ENCODE results near the gene MAD1L1. TPM values are rescaled to one million over a fixed set of nuclear protein-coding genes. Genes with fewer than 3 reads are reported as not detected.

Gene MAD1L1
- total RNA-seq, 1 donor from 2014 or later, result 54.0 TPM

DNA sequence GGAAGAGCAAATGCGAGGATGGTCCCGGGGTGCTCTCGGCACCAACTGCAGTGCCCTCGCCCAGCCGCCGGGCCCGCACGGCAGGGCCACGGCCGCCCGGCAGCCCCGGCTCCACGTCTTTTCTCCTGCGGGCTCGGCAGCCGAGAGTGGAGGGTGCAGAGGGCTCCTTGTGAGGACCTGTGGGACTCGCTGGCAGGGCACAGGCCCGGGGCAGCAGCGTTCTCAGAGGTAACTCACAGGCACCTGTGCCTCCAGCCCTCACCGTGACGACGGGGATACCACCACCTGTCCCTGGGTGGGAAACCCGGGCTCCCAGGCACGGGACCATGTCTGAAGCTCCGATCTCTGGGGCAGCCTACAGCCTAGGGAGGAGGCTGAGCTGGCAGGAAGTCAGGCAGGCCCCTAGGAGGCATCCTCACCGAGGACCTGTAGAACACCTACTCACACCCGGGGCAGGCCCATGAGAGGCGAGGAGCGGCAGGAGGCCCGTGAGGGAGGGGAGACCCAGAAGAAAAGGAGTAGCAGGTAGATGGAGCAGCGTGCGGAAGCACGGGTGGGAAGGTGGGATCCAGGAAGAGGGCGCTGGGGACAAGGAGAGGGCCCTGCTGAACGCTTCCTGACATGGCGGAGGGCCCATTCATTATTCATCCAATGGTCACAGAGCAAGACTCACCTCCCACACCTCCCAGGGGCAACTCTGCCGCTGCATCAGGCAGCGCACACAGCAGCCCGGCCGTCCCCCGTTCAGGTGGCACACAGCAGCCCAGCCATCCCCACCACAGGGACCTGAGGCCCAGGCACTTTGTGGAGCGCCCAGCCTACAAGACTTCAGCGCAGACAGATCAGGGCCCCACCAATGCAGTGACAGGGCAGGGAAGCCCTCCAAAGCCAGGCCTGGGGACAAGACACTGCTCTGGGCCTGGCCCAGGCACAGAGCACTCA is 244.9 kb downstream of the MAD1L1 start:
- peaks cover 9% of the 10 kb centered on the region for H3K36me3 Mint-ChIP-seq (ENCODE audit: low read depth)
- intact Hi-C loops (cut with micrococcal nuclease), result no loop called here
- peak; percentile 62 for DNase-seq

GRCh38 chr7:1987084-1987535 is 245.6 kb downstream of the MAD1L1 start:
- intact Hi-C loops (cut with micrococcal nuclease), result no loop called here
- H3K4me3 Mint-ChIP-seq, result peak overlapping the region; percentile 73
- peak; percentile 60 for DNase-seq
- H3K9me3 Mint-ChIP-seq, result no peaks in the 10 kb centered on the region
- H3K27ac Mint-ChIP-seq, result peak overlapping the region; percentile 69
- H3K27me3 Mint-ChIP-seq, result no peaks in the 10 kb centered on the region
- peaks cover 9% of the 10 kb centered on the region for H3K36me3 Mint-ChIP-seq (ENCODE audit: low read depth)
- peaks cover 24% of the 10 kb centered on the region for H3K4me1 Mint-ChIP-seq

More for the DNA sequence above, 244.9 kb downstream of the MAD1L1 start:
- no peaks in the 10 kb centered on the region for H3K9me3 Mint-ChIP-seq
- H3K4me1 Mint-ChIP-seq, result peaks cover 24% of the 10 kb centered on the region
- H3K4me3 Mint-ChIP-seq, result no peak overlapping the region
- no peaks in the 10 kb centered on the region for H3K27me3 Mint-ChIP-seq
- H3K27ac Mint-ChIP-seq, result peak overlapping the region; percentile 58

GRCh38 chr7:1986366-1987083 is 246.2 kb downstream of the MAD1L1 start:
- Mint-ChIP-seq H3K4me3 (peak overlapping the region; percentile 73), H3K27me3 (no peaks in the 10 kb centered on the region), H3K4me1 (peaks cover 24% of the 10 kb centered on the region), H3K27ac (peak overlapping the region; percentile 69), H3K36me3 (ENCODE audit: low read depth) (peaks cover 9% of the 10 kb centered on the region), H3K9me3 (no peaks in the 10 kb centered on the region)
- intact Hi-C loops (cut with micrococcal nuclease), result no loop called here
- DNase-seq, result peak; percentile 84

DNA sequence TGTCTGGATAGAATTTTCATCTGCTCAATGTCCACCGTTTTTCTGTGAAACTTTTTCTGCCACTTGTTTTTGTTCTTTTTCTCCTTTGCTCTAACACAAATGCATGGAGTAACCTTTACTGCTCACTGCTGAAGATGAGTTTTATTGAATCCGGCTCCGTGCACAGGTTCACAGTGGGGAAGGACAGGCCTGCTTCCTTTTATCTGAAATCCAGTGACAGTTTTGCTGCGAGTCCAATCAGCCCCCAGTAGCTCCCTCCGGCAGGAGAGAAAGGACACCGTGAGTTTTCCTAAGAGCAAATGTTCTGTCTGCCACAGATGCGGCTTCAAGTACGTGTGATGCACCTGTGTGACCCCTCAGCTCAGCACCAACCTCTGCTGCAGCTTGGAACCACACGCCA is 246.8 kb downstream of the MAD1L1 start:
- Mint-ChIP-seq H3K27ac (no peak overlapping the region), H3K4me3 (no peak overlapping the region), H3K27me3 (no peaks in the 10 kb centered on the region), H3K9me3 (no peaks in the 10 kb centered on the region), H3K4me1 (peaks cover 24% of the 10 kb centered on the region), H3K36me3 (ENCODE audit: low read depth) (peaks cover 9% of the 10 kb centered on the region)
- intact Hi-C loops (cut with micrococcal nuclease), result no loop called here
- DNase-seq, result no peak

GRCh38 chr7:1985042-1985441 is 247.7 kb downstream of the MAD1L1 start:
- H3K4me1 Mint-ChIP-seq, result peaks cover 24% of the 10 kb centered on the region
- intact Hi-C loops (cut with micrococcal nuclease), result no loop called here
- H3K27ac Mint-ChIP-seq, result no peak overlapping the region
- no peak for DNase-seq
- no peak overlapping the region for H3K4me3 Mint-ChIP-seq
- H3K36me3 Mint-ChIP-seq (ENCODE audit: low read depth), result peaks cover 9% of the 10 kb centered on the region
- H3K27me3 Mint-ChIP-seq, result no peaks in the 10 kb centered on the region
- no peaks in the 10 kb centered on the region for H3K9me3 Mint-ChIP-seq

GRCh38 chr7:1981878-1982230 is 250.9 kb downstream of the MAD1L1 start:
- Mint-ChIP-seq H3K36me3 (ENCODE audit: low read depth) (peaks cover 13% of the 10 kb centered on the region), H3K9me3 (no peaks in the 10 kb centered on the region), H3K27me3 (no peaks in the 10 kb centered on the region), H3K4me1 (peaks cover 16% of the 10 kb centered on the region), H3K27ac (no peak overlapping the region), H3K4me3 (no peak overlapping the region)
- intact Hi-C loops (cut with micrococcal nuclease), result no loop called here
- DNase-seq, result no peak

- Mint-ChIP-seq H3K36me3 (ENCODE audit: low read depth) (peaks cover 11% of the 10 kb centered on the region), H3K4me3 (no peak overlapping the region), H3K9me3 (no peaks in the 10 kb centered on the region), H3K27ac (no peak overlapping the region), H3K27me3 (no peaks in the 10 kb centered on the region), H3K4me1 (peaks cover 11% of the 10 kb centered on the region)
- no peak for DNase-seq
- intact Hi-C loops (cut with micrococcal nuclease), result no loop called here
These were observed 251.4 kb downstream of the MAD1L1 start for GRCh38 chr7:1981201-1981877.

DNA sequence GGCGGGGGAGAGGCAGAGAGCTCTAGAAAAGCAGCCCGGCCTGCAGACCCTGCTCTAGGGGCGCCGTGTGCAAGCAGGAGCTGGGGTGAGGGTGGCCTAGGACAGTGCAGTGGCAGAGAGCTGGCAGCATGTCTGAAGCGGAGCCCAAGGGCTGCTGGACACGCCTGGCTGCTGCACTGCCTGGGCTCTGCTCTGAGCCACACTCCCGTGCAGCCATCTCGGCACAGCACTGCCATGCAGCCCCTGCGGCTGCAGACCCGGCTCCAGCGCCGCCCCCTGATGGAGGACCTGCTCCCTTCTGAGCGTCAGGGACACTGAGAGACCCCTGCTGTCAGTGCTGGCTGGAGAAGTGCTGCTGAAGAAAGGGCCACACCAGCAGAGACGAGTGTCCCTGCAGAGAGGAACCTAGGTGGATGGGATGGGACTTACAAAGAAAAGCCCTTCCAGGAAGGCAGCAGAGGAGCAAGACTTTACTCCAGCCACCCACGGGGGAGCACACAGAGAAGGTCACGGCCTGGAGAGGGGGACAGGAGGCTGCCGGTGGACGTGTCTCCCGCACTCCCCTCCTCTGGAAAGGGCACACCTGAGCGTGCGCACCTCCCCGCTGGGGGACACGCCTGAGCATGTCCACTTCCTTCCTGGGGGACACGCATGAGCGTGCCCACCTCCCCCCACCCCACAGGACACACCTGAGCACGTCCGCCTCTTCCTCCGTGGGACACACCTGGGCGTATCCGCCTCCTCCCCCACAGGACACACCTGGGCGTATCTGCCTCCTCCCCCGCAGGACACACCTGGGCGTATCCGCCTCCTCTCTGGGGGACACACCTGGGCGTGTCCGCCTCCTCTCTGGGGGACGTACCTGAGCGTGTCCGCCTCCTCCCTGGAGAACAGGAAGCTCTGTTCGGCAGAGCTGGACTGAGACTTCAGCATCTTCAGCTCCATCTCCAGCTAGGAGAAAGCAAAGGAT is 252.9 kb downstream of the MAD1L1 start:
- no peak for DNase-seq
- Mint-ChIP-seq H3K27me3 (no peaks in the 10 kb centered on the region), H3K36me3 (ENCODE audit: low read depth) (peaks cover 5% of the 10 kb centered on the region), H3K9me3 (no peaks in the 10 kb centered on the region), H3K4me1 (peaks cover 3% of the 10 kb centered on the region), H3K27ac (no peak overlapping the region), H3K4me3 (no peak overlapping the region)
- intact Hi-C loops (cut with micrococcal nuclease), result no loop called here

- DNase-seq, result no peak
- Mint-ChIP-seq H3K4me1 (peaks cover 2% of the 10 kb centered on the region), H3K4me3 (no peak overlapping the region), H3K27ac (no peak overlapping the region), H3K27me3 (no peaks in the 10 kb centered on the region), H3K36me3 (ENCODE audit: low read depth) (peaks cover 5% of the 10 kb centered on the region), H3K9me3 (no peaks in the 10 kb centered on the region)
- intact Hi-C loops (cut with micrococcal nuclease), result no loop called here
These were observed 253.8 kb downstream of the MAD1L1 start for GRCh38 chr7:1978656-1979590.

DNA sequence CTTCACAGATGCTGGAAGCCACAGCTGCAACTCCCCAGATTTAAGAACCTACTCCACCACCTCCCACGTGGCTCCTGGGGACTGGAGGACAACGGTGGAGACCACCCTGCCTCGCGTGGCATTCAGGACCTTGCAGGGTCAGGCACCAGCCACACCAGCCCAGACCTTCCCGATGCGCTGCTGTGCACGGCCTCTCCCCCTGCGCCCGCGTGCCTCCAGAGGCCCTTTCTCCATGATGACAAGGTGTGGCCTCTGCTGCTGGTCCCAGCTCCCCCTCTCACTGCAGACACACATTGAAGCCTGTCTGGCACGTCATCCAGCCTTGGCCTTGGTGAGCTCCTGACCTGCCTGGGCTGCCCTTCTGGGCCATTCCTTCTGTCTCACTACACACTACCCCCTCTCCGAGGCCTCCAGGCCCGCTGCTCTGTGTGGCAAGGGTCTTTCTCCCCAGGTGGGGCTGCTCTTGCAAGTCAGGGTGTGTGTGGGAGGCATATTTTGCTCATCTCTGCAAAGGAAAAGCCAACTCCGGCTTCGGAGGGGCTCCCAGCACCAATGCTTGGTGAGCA is 254.8 kb downstream of the MAD1L1 start:
- Mint-ChIP-seq H3K27ac (no peak overlapping the region), H3K9me3 (no peaks in the 10 kb centered on the region), H3K27me3 (no peaks in the 10 kb centered on the region), H3K4me1 (peaks cover 2% of the 10 kb centered on the region), H3K4me3 (no peak overlapping the region), H3K36me3 (ENCODE audit: low read depth) (peaks cover 5% of the 10 kb centered on the region)
- intact Hi-C loops (cut with micrococcal nuclease), result no loop called here
- no peak for DNase-seq

- H3K27ac Mint-ChIP-seq, result no peak overlapping the region
- DNase-seq, result no peak
- intact Hi-C loops (cut with micrococcal nuclease), result no loop called here
- no peak overlapping the region for H3K4me3 Mint-ChIP-seq
- no peaks in the 10 kb centered on the region for H3K27me3 Mint-ChIP-seq
- peaks cover 2% of the 10 kb centered on the region for H3K4me1 Mint-ChIP-seq
- peaks cover 5% of the 10 kb centered on the region for H3K36me3 Mint-ChIP-seq (ENCODE audit: low read depth)
- no peaks in the 10 kb centered on the region for H3K9me3 Mint-ChIP-seq
These were observed 255.5 kb downstream of the MAD1L1 start for GRCh38 chr7:1977059-1977875.
